ENCODE data around the gene HSPG2. TPM values are rescaled to one million over a fixed set of nuclear protein-coding genes. Genes with fewer than 3 reads are reported as not detected.

The HSPG2 gene
- total and polyA plus RNA-seq, 2 of the 13 experiments (the other 11 are each of a cell fraction or from before 2014, with no cell fraction given): 9.1 to 13.1 TPM

DNA sequence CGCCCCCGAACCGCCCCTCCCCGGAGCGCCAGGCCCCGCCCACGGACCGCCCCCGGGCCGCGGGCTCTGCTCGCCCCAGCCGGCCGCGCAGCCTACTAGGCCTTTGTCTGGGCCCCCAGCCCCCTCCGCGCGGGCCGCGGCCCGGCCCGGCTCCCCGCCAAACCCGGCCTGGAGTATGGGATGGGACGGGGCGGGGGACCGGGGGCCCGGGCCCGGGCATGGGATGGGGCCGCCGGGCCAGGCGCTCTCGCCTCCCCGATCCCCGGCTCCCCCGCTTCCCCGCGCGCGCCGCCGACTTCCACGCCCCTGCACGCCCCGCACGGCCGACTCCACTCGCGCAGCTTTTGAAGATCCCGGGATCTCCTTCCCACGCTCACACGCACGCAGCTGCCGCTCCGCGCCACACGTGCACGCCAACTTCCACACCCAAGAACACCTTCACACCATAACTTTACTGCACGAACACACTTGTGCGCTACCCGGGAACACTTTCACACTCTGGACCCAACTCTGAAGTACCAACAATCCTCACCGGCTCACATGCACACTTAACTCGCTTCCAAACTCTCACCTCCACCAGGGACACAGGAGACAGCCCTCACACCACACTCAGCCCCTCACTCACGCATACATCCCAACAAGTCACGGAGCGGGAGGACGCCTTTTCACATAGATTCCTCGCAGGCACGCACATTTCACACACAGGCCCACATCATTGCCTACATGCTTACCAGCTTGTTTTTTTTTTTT is 437 bp upstream of the HSPG2 start (continued):
- TF ChIP-seq KLF11 (CRISPR knock-in tag; IDR thresholded peaks at IDR 0.05): no peak
- TF ChIP-seq JARID2 (CRISPR knock-in tag; IDR thresholded peaks at IDR 0.05; ENCODE audit: insufficient replicate concordance): no peak
- TF ChIP-seq ZSCAN25 (CRISPR knock-in tag; IDR thresholded peaks at IDR 0.05): no peak
- no peak for TF ChIP-seq CEBPG (CRISPR knock-in tag; IDR thresholded peaks at IDR 0.05)
- no peak for TF ChIP-seq SRSF4 (IDR thresholded peaks at IDR 0.05; ENCODE audit: low read depth, low read length, poor library complexity, severe bottlenecking)
- peak; percentile 30; the same call in 1 of the 2 replicates for TF ChIP-seq ARNT2 (CRISPR knock-in tag; IDR thresholded peaks at IDR 0.05; ENCODE audit: low read depth)
- no peak for TF ChIP-seq RBFOX2 (IDR thresholded peaks at IDR 0.05; ENCODE audit: low read depth, low read length)
- TF ChIP-seq, protein P1, sequence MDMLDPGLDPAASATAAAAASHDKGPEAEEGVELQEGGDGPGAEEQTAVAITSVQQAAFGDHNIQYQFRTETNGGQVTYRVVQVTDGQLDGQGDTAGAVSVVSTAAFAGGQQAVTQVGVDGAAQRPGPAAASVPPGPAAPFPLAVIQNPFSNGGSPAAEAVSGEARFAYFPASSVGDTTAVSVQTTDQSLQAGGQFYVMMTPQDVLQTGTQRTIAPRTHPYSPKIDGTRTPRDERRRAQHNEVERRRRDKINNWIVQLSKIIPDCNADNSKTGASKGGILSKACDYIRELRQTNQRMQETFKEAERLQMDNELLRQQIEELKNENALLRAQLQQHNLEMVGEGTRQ (IDR thresholded peaks at IDR 0.05; ENCODE audit: low read depth, low read length): no peak
- TF ChIP-seq, protein P1 (CRISPR knock-in tag; IDR thresholded peaks at IDR 0.05; ENCODE audit: borderline replicate concordance): no peak
- TF ChIP-seq MTA3 (CRISPR knock-in tag; IDR thresholded peaks at IDR 0.05): no peak
- no peak for TF ChIP-seq ERF (CRISPR knock-in tag; IDR thresholded peaks at IDR 0.05)
- no peak for TF ChIP-seq ZFP41 (CRISPR knock-in tag; IDR thresholded peaks at IDR 0.05; ENCODE audit: borderline replicate concordance)
- no peak for TF ChIP-seq SIN3B (IDR thresholded peaks at IDR 0.05; ENCODE audit: low read length)
- TF ChIP-seq, protein P2, sequence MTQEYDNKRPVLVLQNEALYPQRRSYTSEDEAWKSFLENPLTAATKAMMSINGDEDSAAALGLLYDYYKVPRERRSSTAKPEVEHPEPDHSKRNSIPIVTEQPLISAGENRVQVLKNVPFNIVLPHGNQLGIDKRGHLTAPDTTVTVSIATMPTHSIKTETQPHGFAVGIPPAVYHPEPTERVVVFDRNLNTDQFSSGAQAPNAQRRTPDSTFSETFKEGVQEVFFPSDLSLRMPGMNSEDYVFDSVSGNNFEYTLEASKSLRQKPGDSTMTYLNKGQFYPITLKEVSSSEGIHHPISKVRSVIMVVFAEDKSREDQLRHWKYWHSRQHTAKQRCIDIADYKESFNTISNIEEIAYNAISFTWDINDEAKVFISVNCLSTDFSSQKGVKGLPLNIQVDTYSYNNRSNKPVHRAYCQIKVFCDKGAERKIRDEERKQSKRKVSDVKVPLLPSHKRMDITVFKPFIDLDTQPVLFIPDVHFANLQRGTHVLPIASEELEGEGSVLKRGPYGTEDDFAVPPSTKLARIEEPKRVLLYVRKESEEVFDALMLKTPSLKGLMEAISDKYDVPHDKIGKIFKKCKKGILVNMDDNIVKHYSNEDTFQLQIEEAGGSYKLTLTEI (CRISPR knock-in tag; conservative IDR thresholded peaks at IDR 0.05): no peak
- no peak for TF ChIP-seq JUND (CRISPR knock-in tag; IDR thresholded peaks at IDR 0.05)
- TF ChIP-seq STAT5B (CRISPR knock-in tag; IDR thresholded peaks at IDR 0.05): no peak
- TF ChIP-seq RBM39 (IDR thresholded peaks at IDR 0.05; ENCODE audit: low read depth, low read length, poor library complexity, severe bottlenecking): peak; percentile 4
- no peak for TF ChIP-seq PAWR (CRISPR knock-in tag; IDR thresholded peaks at IDR 0.05; ENCODE audit: borderline replicate concordance)
- no peak for TF ChIP-seq ZNF598 (CRISPR knock-in tag; IDR thresholded peaks at IDR 0.05; ENCODE audit: borderline replicate concordance)
- TF ChIP-seq, protein P3, sequence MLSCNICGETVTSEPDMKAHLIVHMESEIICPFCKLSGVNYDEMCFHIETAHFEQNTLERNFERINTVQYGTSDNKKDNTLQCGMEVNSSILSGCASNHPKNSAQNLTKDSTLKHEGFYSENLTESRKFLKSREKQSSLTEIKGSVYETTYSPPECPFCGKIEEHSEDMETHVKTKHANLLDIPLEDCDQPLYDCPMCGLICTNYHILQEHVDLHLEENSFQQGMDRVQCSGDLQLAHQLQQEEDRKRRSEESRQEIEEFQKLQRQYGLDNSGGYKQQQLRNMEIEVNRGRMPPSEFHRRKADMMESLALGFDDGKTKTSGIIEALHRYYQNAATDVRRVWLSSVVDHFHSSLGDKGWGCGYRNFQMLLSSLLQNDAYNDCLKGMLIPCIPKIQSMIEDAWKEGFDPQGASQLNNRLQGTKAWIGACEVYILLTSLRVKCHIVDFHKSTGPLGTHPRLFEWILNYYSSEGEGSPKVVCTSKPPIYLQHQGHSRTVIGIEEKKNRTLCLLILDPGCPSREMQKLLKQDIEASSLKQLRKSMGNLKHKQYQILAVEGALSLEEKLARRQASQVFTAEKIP (CRISPR knock-in tag; IDR thresholded peaks at IDR 0.05; ENCODE audit: borderline replicate concordance): no peak
- no peak for TF ChIP-seq ZFP62 (CRISPR knock-in tag; IDR thresholded peaks at IDR 0.05)
- no peak for TF ChIP-seq ZNF296 (CRISPR knock-in tag; conservative IDR thresholded peaks at IDR 0.05)
- no peak for TF ChIP-seq HNRNPUL1 (IDR thresholded peaks at IDR 0.05; ENCODE audit: low read depth, low read length)
- TF ChIP-seq ZNF570 (CRISPR knock-in tag; IDR thresholded peaks at IDR 0.05; ENCODE audit: borderline replicate concordance): no peak
- no peak for TF ChIP-seq EZH2 (conservative IDR thresholded peaks at IDR 0.05; ENCODE audit: low read depth, low read length)
- TF ChIP-seq RAD51 (IDR thresholded peaks at IDR 0.05; ENCODE audit: borderline replicate concordance): no peak
- no peak for TF ChIP-seq POGZ (CRISPR knock-in tag; IDR thresholded peaks at IDR 0.05)
